GM11168 (cell line): Measurements from ENCODE around the gene CACNA1C.

Experiments used
- in situ Hi-C: fragments of 300-500 bp; cut with MboI; formaldehyde crosslinking; loops from one replicate; pipeline ENCODE4 v1.12.0; 2022; ENCODE audit warnings: low sequenced_read_pairs; ENCODE audit not compliant: unreplicated experiment

CACNA1C gene

GRCh38 chr12:2034633-2035430, 18.0 kb upstream of the CACNA1C start:
- in situ Hi-C loops: no loop called here

- in situ Hi-C loops: no loop called here
These were observed 17.2 kb upstream of the CACNA1C start for GRCh38 chr12:2035431-2036055.

GRCh38 chr12:2039034-2039433, 13.8 kb upstream of the CACNA1C start:
- in situ Hi-C loops: no loop called here

GRCh38 chr12:2043054-2043453, 9.7 kb upstream of the CACNA1C start:
- in situ Hi-C loops: no loop called here

- in situ Hi-C loops: no loop called here
These were observed 8.6 kb upstream of the CACNA1C start for GRCh38 chr12:2044165-2044564.

GRCh38 chr12:2046957-2047356, 5.8 kb upstream of the CACNA1C start:
- in situ Hi-C loops: no loop called here

GRCh38 chr12:2047752-2048151, 5.0 kb upstream of the CACNA1C start:
- in situ Hi-C loops: no loop called here

GRCh38 chr12:2049604-2050540, 2.9 kb upstream of the CACNA1C start:
- in situ Hi-C loops: loop anchor here (25.0 kb wide), 1 partner anchor 537 kb away; no protein-coding TSS in a partner anchor

GRCh38 chr12:2051700-2052621, 826 bp upstream of the CACNA1C start:
- in situ Hi-C loops: loop anchor here (25.0 kb wide), 1 partner anchor 535 kb away; no protein-coding TSS in a partner anchor

- in situ Hi-C loops: loop anchor here (25.0 kb wide), 1 partner anchor 534 kb away; no protein-coding TSS in a partner anchor
These were observed 904 bp downstream of the CACNA1C start for GRCh38 chr12:2053691-2054090.

- in situ Hi-C loops: loop anchor here (25.0 kb wide), 1 partner anchor 533 kb away; no protein-coding TSS in a partner anchor
These were observed 1.6 kb downstream of the CACNA1C start for GRCh38 chr12:2054091-2055018.

- in situ Hi-C loops: loop anchor here (25.0 kb wide), 1 partner anchor 530 kb away; no protein-coding TSS in a partner anchor
These were observed 4.4 kb downstream of the CACNA1C start for GRCh38 chr12:2057041-2057794.

GRCh38 chr12:2057795-2058408, 5.1 kb downstream of the CACNA1C start:
- in situ Hi-C loops: loop anchor here (25.0 kb wide), 1 partner anchor 529 kb away; no protein-coding TSS in a partner anchor

GRCh38 chr12:2058837-2059236, 6.0 kb downstream of the CACNA1C start:
- in situ Hi-C loops: loop anchor here (25.0 kb wide), 1 partner anchor 528 kb away; no protein-coding TSS in a partner anchor

GRCh38 chr12:2061402-2061801, 8.6 kb downstream of the CACNA1C start:
- in situ Hi-C loops: loop anchor here (25.0 kb wide), 1 partner anchor 526 kb away; no protein-coding TSS in a partner anchor

GRCh38 chr12:2064071-2064507, 11.3 kb downstream of the CACNA1C start:
- in situ Hi-C loops: loop anchor here (25.0 kb wide), 1 partner anchor 523 kb away; no protein-coding TSS in a partner anchor

GRCh38 chr12:2068653-2069052, 15.9 kb downstream of the CACNA1C start:
- in situ Hi-C loops: loop anchor here (25.0 kb wide), 1 partner anchor 519 kb away; no protein-coding TSS in a partner anchor
